ENCODE measurements around the gene MYO6. TPM values are rescaled to one million over a fixed set of nuclear protein-coding genes. Genes with fewer than 3 reads are reported as not detected.

The MYO6 gene
- polyA plus RNA-seq, 3 donors = 95.8 to 123 (median 104) TPM

DNA sequence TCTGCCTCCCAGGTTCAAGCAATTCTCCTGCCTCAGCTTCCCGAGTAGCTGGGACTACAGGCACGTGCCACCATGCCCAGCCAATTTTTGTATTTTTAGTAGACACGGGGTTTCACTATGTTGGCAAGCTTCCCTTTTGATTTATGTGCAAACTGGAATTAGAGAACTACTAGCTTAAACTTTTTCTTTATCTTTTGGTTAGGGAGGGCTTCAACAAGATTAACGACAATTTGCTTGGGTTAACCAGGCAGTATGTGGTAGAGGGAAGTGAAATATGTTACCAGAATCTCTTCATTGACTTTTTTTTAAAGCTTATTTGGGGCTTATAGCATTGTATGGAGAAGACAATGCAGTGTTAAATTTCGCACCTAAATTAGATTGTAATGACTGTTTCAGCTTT is 9.0 kb downstream of the MYO6 start:
- DNase-seq (ENCODE audit: extremely low read depth in 1 of 11, low read depth in 9 of 11, low spot score in 4 of 11) = no peak

DNA sequence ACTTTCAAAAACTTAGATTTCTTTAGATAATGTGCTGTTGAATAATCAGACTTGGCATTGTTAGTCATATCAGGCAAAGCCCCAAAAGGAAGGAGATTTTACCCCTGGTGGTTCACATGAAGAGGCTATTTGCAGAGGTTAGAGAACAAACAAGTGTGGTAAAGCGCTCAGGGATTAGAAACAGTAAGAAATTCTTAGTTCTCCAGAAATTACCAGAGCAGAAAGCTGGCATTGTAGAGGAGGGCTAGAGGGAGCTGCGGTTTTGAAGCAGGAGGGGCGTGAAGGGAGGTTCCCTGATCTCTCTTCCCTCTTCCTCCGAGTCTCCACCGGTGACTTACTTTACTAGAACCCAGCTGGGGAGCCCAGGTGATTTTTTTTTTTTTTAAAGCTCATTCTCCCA is 10.2 kb downstream of the MYO6 start:
- no peak for DNase-seq (ENCODE audit: extremely low read depth in 1 of 11, low read depth in 9 of 11, low spot score in 4 of 11)

GRCh38 chr6:75760320-75760719 is 11.3 kb downstream of the MYO6 start:
- no peak for DNase-seq (ENCODE audit: extremely low read depth in 1 of 11, low read depth in 9 of 11, low spot score in 4 of 11)

- no peak for DNase-seq (ENCODE audit: extremely low read depth in 1 of 11, low read depth in 9 of 11, low spot score in 4 of 11)
Measured at GRCh38 chr6:75761489-75761888, 12.4 kb downstream of the MYO6 start.

DNA sequence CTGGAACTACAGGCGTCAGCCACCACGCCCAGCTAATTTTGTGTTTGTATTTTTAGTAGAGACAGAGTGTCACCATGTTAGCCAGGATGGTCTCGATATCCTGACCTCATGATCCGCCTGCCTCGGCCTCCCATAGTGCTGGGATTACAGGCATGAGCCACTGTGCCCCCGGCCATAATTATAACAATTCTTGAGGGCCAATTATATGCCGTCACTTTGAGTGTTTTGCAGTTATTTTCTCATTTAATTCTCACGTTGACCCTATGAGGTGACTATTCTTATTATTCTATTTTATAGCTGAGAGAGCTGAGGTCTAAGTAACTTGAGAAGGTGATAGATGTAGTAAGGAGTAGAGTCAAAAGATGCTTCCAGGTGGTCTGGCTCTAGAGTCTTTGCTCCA is 13.0 kb downstream of the MYO6 start:
- no peak for DNase-seq (ENCODE audit: extremely low read depth in 1 of 11, low read depth in 9 of 11, low spot score in 4 of 11)

DNA sequence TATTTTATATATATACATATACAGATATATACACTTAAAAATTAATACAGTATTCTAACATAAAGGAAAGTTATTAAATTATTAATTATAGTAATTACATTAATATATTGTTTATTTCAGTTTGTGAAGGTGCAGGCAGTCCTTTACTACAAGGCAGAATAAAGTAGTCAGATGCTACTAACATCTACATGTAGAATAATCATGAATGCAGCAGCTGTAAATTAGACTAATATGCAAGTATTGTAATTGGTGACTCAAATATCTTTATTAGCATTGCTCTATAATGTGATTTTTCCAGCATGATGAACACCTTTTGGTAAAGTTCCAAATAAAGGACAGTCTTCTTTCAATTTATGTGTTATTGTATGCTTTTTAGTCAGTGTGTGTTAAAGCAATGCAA is 17.3 kb downstream of the MYO6 start:
- DNase-seq (ENCODE audit: extremely low read depth in 1 of 11, low read depth in 9 of 11, low spot score in 4 of 11) = no peak

DNA sequence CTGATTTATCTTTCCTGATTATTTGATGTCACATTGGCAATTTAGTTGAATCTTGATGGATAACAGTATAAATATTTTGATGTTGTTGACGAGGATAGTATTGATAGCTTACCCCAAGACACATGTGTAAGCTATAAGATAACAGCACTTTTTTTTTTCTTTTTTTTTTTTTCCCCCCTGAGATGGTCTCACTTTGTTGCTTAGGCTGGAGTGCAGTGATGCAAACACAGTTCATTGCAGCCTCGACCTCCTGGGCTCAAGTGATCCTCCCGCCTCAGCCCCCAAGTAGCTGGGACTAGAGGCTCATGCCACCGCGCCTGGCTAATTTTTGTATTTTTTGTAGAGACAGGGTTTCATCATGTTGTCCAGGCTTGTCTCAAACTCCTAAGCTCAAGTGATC is 21.8 kb downstream of the MYO6 start:
- DNase-seq (ENCODE audit: extremely low read depth in 1 of 11, low read depth in 9 of 11, low spot score in 4 of 11) = no peak

GRCh38 chr6:75775219-75775618 is 26.2 kb downstream of the MYO6 start:
- DNase-seq (ENCODE audit: extremely low read depth in 1 of 11, low read depth in 9 of 11, low spot score in 4 of 11) = no peak

DNA sequence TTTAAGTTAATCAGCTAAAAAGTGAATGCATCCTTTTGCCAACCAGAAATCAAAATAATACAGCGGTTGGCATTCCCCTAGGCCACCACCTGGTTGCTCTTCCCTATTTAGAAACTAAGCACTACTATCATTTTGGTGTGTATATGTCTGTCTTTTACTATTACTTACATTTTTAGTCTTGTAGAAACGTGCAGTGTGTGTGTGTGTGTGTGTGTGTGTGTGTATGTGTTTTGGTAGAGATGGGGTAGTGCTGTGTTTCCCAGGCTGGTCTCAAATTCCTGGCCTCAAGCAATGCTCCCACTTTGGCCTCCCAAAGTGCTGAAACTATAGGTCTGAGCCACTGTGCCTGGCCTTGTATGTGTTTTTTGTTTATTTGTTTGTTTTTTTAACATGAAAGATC is 27.4 kb downstream of the MYO6 start:
- DNase-seq (ENCODE audit: extremely low read depth in 1 of 11, low read depth in 9 of 11, low spot score in 4 of 11) = no peak

GRCh38 chr6:75778757-75779156 is 29.7 kb downstream of the MYO6 start:
- no peak for DNase-seq (ENCODE audit: extremely low read depth in 1 of 11, low read depth in 9 of 11, low spot score in 4 of 11)

DNA sequence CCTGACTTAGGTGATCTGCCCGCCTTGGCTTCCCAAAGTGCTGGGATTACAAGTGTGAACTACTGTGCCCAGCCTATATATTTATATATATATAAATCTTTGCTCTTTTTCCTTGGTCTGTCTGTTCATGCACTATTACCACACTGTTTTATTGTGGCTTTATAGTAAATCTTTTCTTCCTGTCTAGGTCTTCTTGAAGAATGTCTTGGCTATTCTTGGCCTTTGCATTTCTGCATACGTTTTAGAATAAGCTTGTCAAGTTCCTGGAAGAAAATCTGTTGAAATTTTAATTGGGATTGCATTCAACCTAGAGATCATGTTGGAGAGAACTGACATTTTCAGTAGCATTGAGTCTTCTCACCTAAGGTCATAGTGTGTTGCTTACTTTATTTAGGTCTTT is 37.1 kb downstream of the MYO6 start:
- DNase-seq (ENCODE audit: extremely low read depth in 1 of 11, low read depth in 9 of 11, low spot score in 4 of 11) = no peak

- DNase-seq (ENCODE audit: extremely low read depth in 1 of 11, low read depth in 9 of 11, low spot score in 4 of 11) = no peak
Measured at GRCh38 chr6:75788894-75789293, 39.9 kb downstream of the MYO6 start.

DNA sequence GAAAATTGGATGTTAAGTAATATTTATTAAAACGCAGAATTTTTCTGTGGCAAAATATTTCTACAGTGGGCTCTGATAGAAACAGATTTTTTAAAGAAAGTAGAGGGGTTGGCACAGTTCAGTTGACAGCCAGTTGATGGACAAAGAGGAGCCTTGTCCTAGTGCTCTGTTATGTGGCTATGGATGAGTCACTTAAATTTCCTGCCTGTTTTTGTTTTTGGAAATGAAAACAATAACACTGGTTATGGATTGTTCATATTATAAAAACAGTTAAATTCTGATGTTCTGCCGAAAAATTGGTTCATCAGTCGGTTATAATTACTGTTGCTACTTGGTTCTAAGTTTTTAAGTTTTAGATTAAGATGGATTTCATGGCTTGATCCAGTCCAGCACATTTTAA is 42.8 kb downstream of the MYO6 start:
- no peak for DNase-seq (ENCODE audit: extremely low read depth in 1 of 11, low read depth in 9 of 11, low spot score in 4 of 11)

- peak in 4 of 11 donors; percentile 1 to 11 (median 8) for DNase-seq (ENCODE audit: extremely low read depth in 1 of 11, low read depth in 9 of 11, low spot score in 4 of 11)
Measured at GRCh38 chr6:75794351-75794846, 45.4 kb downstream of the MYO6 start.

DNA sequence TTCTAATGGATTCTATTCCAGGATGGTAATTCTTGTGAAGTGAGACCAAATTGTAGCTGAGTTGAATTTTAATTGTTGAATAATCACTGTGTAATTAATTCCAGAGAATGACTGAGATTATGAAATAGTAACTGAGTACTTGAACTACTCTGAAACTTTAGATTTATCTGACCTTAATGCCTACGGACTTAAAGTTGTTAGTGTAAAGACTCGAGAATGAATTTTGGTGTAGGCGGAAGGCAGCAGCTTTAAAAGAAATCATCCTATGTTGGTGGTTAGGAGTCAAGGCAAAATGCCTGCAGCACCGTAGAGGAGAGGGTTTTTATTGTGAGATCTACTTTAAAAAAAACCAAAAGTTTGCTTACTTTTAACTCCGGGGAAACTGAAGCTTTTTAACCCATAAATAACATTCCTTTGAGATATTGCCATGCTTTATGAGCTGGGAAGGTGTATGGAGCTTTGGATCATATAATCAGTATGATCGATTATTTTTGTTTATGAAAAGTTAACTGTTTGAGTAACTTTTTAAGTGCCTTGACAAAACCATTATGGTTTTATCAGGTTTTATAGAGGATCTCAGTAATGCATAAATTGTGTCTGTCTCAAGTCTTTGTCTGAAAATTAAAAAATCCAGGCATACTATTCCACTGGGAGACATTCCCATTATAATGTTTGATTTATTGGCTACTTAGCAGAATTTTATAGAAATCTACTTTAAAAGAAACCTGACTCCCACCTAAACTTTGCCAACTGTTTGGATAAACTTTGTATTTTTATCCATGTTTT is 46.1 kb downstream of the MYO6 start:
- no peak for DNase-seq (ENCODE audit: extremely low read depth in 1 of 11, low read depth in 9 of 11, low spot score in 4 of 11)

DNA sequence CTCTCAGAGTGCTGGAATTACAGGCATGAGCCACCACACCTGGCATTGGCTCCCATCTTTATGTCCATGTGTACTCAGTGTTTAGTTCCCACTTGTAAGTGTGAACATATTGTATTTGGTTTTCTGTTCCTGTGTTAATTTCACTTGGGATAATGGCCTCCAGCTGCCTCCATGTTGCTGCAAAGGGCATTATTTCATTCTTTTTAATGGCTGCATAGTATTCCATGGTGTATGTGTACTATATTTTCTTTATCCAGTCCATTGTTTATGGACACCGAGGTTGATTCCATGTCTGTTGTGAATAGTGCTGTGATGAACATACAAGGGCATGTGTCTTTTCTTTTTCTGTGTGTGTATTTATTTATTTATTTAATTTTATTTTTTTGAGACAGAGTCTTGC is 47.7 kb downstream of the MYO6 start:
- no peak for DNase-seq (ENCODE audit: extremely low read depth in 1 of 11, low read depth in 9 of 11, low spot score in 4 of 11)

DNA sequence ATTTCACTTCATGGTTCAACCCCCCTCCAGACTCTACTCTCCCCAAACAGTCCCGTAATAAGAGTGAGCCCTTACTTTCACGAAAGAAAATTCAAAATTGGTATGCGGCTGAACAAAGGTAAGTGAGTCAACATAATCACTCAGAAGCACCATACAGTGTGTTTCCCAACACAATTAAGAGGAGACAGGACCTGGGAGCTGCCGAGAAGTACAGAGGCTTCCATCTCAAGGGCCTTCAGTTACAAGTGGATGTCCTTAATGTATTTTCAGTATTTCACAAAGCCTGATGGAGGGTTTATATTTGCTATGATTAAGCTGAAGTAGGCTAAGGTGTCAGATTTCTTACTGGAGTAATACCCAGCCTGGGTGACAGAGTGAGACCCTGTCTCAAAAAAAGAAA is 51.1 kb downstream of the MYO6 start:
- no peak for DNase-seq (ENCODE audit: extremely low read depth in 1 of 11, low read depth in 9 of 11, low spot score in 4 of 11)

DNA sequence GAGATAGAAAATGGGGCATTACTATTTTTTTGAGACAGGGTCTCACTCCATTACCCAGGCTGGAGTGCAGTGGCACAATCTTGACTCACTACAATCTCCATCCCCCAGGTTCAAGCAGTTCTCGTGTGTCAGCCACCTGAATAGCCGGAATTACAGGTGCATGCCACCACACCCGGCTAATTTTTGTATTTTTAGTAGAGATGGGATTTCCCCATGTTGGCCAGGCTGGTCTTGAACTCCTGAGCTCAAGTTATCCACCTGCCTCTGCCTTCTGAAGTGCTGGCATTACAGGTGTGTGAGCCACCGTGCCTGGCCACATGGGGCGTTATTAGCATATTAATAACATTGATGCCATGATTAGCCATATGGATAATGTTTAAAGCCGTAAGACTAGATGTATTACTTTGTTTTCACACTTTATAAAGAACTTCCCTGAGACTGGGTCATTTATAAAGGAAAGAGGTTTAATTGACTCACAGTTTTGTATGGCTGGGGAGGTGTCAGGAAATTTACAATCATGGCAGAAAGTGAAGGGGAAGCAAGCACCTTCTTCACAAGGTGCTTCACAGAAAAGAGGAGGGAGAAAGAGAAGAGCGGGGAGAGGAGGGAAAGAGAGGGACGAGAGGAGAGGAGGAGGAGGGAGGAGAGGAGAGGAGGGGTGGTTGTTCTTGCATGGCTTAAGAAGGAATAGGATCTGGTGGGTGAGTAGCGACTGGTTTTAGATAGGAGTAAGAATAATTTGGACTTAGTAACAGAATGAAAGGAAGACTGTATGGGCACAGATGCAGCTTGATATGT is 51.9 kb downstream of the MYO6 start:
- DNase-seq (ENCODE audit: extremely low read depth in 1 of 11, low read depth in 9 of 11, low spot score in 4 of 11) = no peak

DNA sequence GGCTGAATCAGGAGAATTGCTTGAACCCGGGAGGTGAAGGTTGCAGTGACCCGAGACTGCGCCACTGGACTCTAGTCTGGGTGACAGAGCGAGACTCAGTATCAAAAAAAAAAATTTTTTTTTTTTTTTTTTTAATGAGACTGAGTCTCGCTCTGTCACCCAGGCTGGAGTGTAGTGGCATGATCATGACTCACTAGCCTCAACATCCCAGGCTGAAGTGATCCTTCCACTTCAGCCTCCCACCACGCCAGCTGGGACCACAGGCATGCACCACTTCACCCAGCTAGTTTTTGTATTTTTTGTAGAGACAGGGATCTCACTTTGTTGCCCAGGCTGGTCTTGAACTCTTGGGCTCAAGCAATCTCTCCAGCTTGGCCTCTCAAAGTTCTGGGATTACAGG is 53.3 kb downstream of the MYO6 start:
- DNase-seq (ENCODE audit: extremely low read depth in 1 of 11, low read depth in 9 of 11, low spot score in 4 of 11) = no peak

- DNase-seq (ENCODE audit: extremely low read depth in 1 of 11, low read depth in 9 of 11, low spot score in 4 of 11) = no peak
Measured at GRCh38 chr6:75808507-75808906, 59.5 kb downstream of the MYO6 start.

Measured in renal cortex interstitium (tissue), 11 donors.